Fibroblast of lung (primary cell): ENCODE results near the gene CDKAL1. TPM values are rescaled to one million over a fixed set of nuclear protein-coding genes. Genes with fewer than 3 reads are reported as not detected.
"Not testable (repeated sequence)": the region's sequence is repeated elsewhere in the genome, so short reads cannot be mapped to it uniquely, and the experiment has no call there.

Experiments used
- DNase-seq, 2 donors: peaks; one replicate each; pipeline versions ENCODE4 v3.0.0 to v3.0.0-alpha.2; 2010; ENCODE audit warnings: low read depth in 2 of 2
- H2AFZ ChIP-seq: 2 replicates; pipeline ENCODE4 v1.5.1; 2012; ENCODE audit warnings: low read length, control low read depth, inconsistent platforms
- H3K27ac ChIP-seq: 2 replicates; pipeline ENCODE4 v1.5.1; 2011; ENCODE audit warnings: low read length, control low read depth; ENCODE audit not compliant: insufficient read depth
- H3K27me3 ChIP-seq: 2 replicates; pipeline ENCODE4 v1.5.1; 2011; ENCODE audit warnings: mild to moderate bottlenecking, low read length; ENCODE audit not compliant: control insufficient read depth, insufficient read depth
- H3K36me3 ChIP-seq: 2 replicates; pipeline ENCODE4 v1.5.1; 2011; ENCODE audit warnings: low read length; ENCODE audit not compliant: control insufficient read depth, insufficient read depth
- H3K4me1 ChIP-seq: 2 replicates; pipeline ENCODE4 v1.5.1; 2011; ENCODE audit warnings: low read length; ENCODE audit not compliant: control insufficient read depth, insufficient read depth; ENCODE audit errors: extremely low read depth
- H3K4me2 ChIP-seq: 2 replicates; pipeline ENCODE4 v1.5.1; 2011; ENCODE audit warnings: low read length, control low read depth; ENCODE audit not compliant: insufficient read depth; ENCODE audit errors: extremely low read depth
- H3K4me3 ChIP-seq, 4 experiments: fragments of 200-600 bp in 1 of 4; sonication (generic) in 1 of 4; replicated peaks in 1 of 4; 2 replicates each; pipeline ENCODE4 v1.5.1; 2011 to 2016; ENCODE audit warnings: low read length in 4 of 4, low read depth in 3 of 4, mild to moderate bottlenecking in 3 of 4, control low read depth in 2 of 4, inconsistent platforms in 1 of 4, mixed read lengths in 1 of 4; ENCODE audit not compliant: insufficient read depth in 1 of 4; ENCODE audit errors: control extremely low read depth in 1 of 4
- H3K79me2 ChIP-seq: 2 replicates; pipeline ENCODE4 v1.5.1; 2012; ENCODE audit warnings: mild to moderate bottlenecking, low read length, inconsistent platforms; ENCODE audit not compliant: control insufficient read depth, insufficient read depth
- H3K9ac ChIP-seq: 2 replicates; pipeline ENCODE4 v1.5.1; 2011; ENCODE audit warnings: mild to moderate bottlenecking, low read length, control low read depth; ENCODE audit not compliant: insufficient read depth
- H3K9me3 ChIP-seq: 2 replicates; pipeline ENCODE4 v1.5.1; 2012; ENCODE audit warnings: low read depth, low read length; ENCODE audit not compliant: control insufficient read depth, insufficient read depth
- H4K20me1 ChIP-seq: 2 replicates; pipeline ENCODE4 v1.5.1; 2011; ENCODE audit warnings: low read length; ENCODE audit not compliant: control insufficient read depth, insufficient read depth; ENCODE audit errors: extremely low read depth
- CTCF ChIP-seq, 2 donors: IDR thresholded peaks in 1 of 2; conservative IDR thresholded peaks in 1 of 2; 1 replicate in 1 of 2; 2 replicates in 1 of 2; pipeline ENCODE4 v1.5.1; 2011 to 2012; ENCODE audit warnings: low read length in 2 of 2, control low read depth in 1 of 2, inconsistent platforms in 1 of 2, low read depth in 1 of 2, mild to moderate bottlenecking in 1 of 2
- EZH2 ChIP-seq: IDR thresholded peaks from 2 replicates; pipeline ENCODE4 v1.5.1; 2012; ENCODE audit warnings: low read length, control low read depth, mild to moderate bottlenecking; ENCODE audit errors: missing control alignments
- polyA plus RNA-seq, 2 donors: library from polyadenylated mRNA; depleted of rRNA in 1 of 2; stranded (reverse) in 1 of 2; unstranded in 1 of 2; fragments of >200 nt; gene quantifications; 2 replicates each; pipeline ENCODE4 v1.2.1, GENCODE V29; 2011 to 2012; ENCODE audit warnings: missing spikeins in 1 of 2
- total RNA-seq: library from RNA; depleted of rRNA; stranded (reverse); fragments of >200 nt; gene quantifications from 2 replicates; pipeline ENCODE4 v1.2.1, GENCODE V29; 2014

Gene CDKAL1
- total and polyA plus RNA-seq, 2 donors (not counting 1 experiment from before 2014, with no cell fraction given): 7.4 to 15.0 TPM

GRCh38 chr6:20584100-20584731 is 50.0 kb downstream of the CDKAL1 start:
- no peak overlapping the region for H3K9ac ChIP-seq

GRCh38 chr6:20589266-20589665 is 55.0 kb downstream of the CDKAL1 start:
- Histone ChIP-seq H3K79me2 (no peaks in the 10 kb centered on the region), H3K4me1 (no peaks in the 10 kb centered on the region), H3K9ac (no peak overlapping the region), H2AFZ (no peak overlapping the region), H3K36me3 (no peaks in the 10 kb centered on the region), H4K20me1 (no peaks in the 10 kb centered on the region), H3K9me3 (no peaks in the 10 kb centered on the region), H3K27me3 (no peaks in the 10 kb centered on the region), H3K4me2 (peak overlapping the region; percentile 35), H3K4me3 (no peak overlapping the region), H3K27ac (no peak overlapping the region)
- peak; percentile 18 to 32 for DNase-seq
- TF ChIP-seq EZH2 (no peak), CTCF (conservative IDR thresholded peaks at IDR 0.05 in 1 of 2, IDR thresholded peaks at IDR 0.05 in 1 of 2; ENCODE audit: low read depth in 1 of 2, low read length in 2 of 2) (no peak)

More at GRCh38 chr6:20584100-20584731, 50.0 kb downstream of the CDKAL1 start:
- Histone ChIP-seq H3K9me3 (no peaks in the 10 kb centered on the region), H3K27ac (no peak overlapping the region), H2AFZ (no peak overlapping the region), H3K4me2 (no peak overlapping the region), H3K79me2 (no peaks in the 10 kb centered on the region), H3K4me3 (no peak overlapping the region), H3K4me1 (no peaks in the 10 kb centered on the region), H3K27me3 (no peaks in the 10 kb centered on the region), H3K36me3 (no peaks in the 10 kb centered on the region), H4K20me1 (no peaks in the 10 kb centered on the region)
- no peak for TF ChIP-seq CTCF (conservative IDR thresholded peaks at IDR 0.05 in 1 of 2, IDR thresholded peaks at IDR 0.05 in 1 of 2; ENCODE audit: low read depth in 1 of 2, low read length in 2 of 2)
- TF ChIP-seq EZH2: no peak
- DNase-seq: no peak

GRCh38 chr6:20590476-20590875 is 56.2 kb downstream of the CDKAL1 start:
- H3K9ac ChIP-seq, H3K79me2 ChIP-seq: not testable (repeated sequence)

GRCh38 chr6:20594299-20594853 is 60.1 kb downstream of the CDKAL1 start:
- not testable (repeated sequence) for DNase-seq, H3K4me3 ChIP-seq, H3K9ac ChIP-seq, H3K27ac ChIP-seq, H3K36me3 ChIP-seq, H3K79me2 ChIP-seq, H4K20me1 ChIP-seq, H3K4me1 ChIP-seq, H3K9me3 ChIP-seq, H3K27me3 ChIP-seq, H2AFZ ChIP-seq, H3K4me2 ChIP-seq

More at GRCh38 chr6:20590476-20590875, 56.2 kb downstream of the CDKAL1 start:
- not testable (repeated sequence) for H3K9me3 ChIP-seq, H2AFZ ChIP-seq, H3K4me1 ChIP-seq, H3K4me3 ChIP-seq, H4K20me1 ChIP-seq, H3K27ac ChIP-seq, H3K4me2 ChIP-seq, H3K27me3 ChIP-seq, DNase-seq, H3K36me3 ChIP-seq
